GM21717 (cell line): ENCODE measurements around the gene PLEKHA8.
A peak's percentile ranks its signal among the peaks of the same experiment; 100 is the strongest.

ENCODE experiments used
- ATAC-seq: cut with Tn5 transposase; IDR thresholded peaks from one replicate; pipeline ENCODE4 v1.9.1; 2021; ENCODE audit warnings: mild to moderate bottlenecking, moderate library complexity; ENCODE audit not compliant: unreplicated experiment

Gene PLEKHA8

GRCh38 chr7:30028216-30028748 lies at the start of gene PLEKHA8:
TSS of gene PLEKHA8 (plus strand) at chr7:30028412. CDS start at chr7:30028763, 351 bp downstream.
- ATAC-seq: peak; percentile 53

GRCh38 chr7:29980151-29980550 lies 48.1 kb upstream of the PLEKHA8 start:
- ATAC-seq: no peak

GRCh38 chr7:29987083-29987482 lies 41.1 kb upstream of the PLEKHA8 start:
- ATAC-seq: no peak

- no peak for ATAC-seq
Observed at GRCh38 chr7:29987811-29988317, 40.3 kb upstream of the PLEKHA8 start.

- peak; percentile 40 for ATAC-seq
Observed at GRCh38 chr7:29988424-29989256, 39.6 kb upstream of the PLEKHA8 start.

- peak; percentile 42 for ATAC-seq
Observed at GRCh38 chr7:29989257-29989995, 38.8 kb upstream of the PLEKHA8 start, which contains the start of gene SCRN1. TSS of gene SCRN1 (minus strand) at chr7:29989801. CDS start at chr7:29969067, 20,734 bp downstream.

- no peak for ATAC-seq
Observed at GRCh38 chr7:29990931-29991330, 37.3 kb upstream of the PLEKHA8 start.

GRCh38 chr7:29991937-29992336 lies 36.3 kb upstream of the PLEKHA8 start:
- no peak for ATAC-seq

- no peak for ATAC-seq
Observed at GRCh38 chr7:29993140-29993539, 35.1 kb upstream of the PLEKHA8 start.

GRCh38 chr7:29995652-29996051 lies 32.6 kb upstream of the PLEKHA8 start:
- no peak for ATAC-seq

- ATAC-seq: no peak
Observed at GRCh38 chr7:29996321-29996720, 31.9 kb upstream of the PLEKHA8 start.

GRCh38 chr7:29998489-29998888 lies 29.7 kb upstream of the PLEKHA8 start:
- ATAC-seq: no peak

GRCh38 chr7:30001998-30002397 lies 26.2 kb upstream of the PLEKHA8 start:
- no peak for ATAC-seq

- no peak for ATAC-seq
Observed at GRCh38 chr7:30003098-30003497, 25.1 kb upstream of the PLEKHA8 start.

- ATAC-seq: no peak
Observed at GRCh38 chr7:30005464-30005863, 22.7 kb upstream of the PLEKHA8 start.

- ATAC-seq: no peak
Observed at GRCh38 chr7:30010021-30010420, 18.2 kb upstream of the PLEKHA8 start.

GRCh38 chr7:30012757-30013156 lies 15.5 kb upstream of the PLEKHA8 start:
- no peak for ATAC-seq

GRCh38 chr7:30018451-30018850 lies 9.8 kb upstream of the PLEKHA8 start:
- no peak for ATAC-seq

GRCh38 chr7:30019387-30019786 lies 8.8 kb upstream of the PLEKHA8 start:
- no peak for ATAC-seq

GRCh38 chr7:30019960-30020359 lies 8.3 kb upstream of the PLEKHA8 start:
- no peak for ATAC-seq

GRCh38 chr7:30020535-30020934 lies 7.7 kb upstream of the PLEKHA8 start:
- no peak for ATAC-seq
